Pancreas (tissue), 10 donors: ENCODE results near the gene PAPPA. TPM values are rescaled to one million over a fixed set of nuclear protein-coding genes. Genes with fewer than 3 reads are reported as not detected.

Experiments used
- ATAC-seq, 4 donors: fragments of 200-7000 bp; cut with Tn5 transposase; one replicate each; pipeline versions ENCODE4 v1.8.0 to v1.9.1; 2020; ENCODE audit warnings: mild to moderate bottlenecking in 4 of 4, moderate library complexity in 4 of 4
- DNase-seq, 6 donors: peaks; one replicate each; pipeline ENCODE4 v3.0.0-alpha.2; 2020
- FAIRE-seq: peaks from 2 replicates; lab custom pipeline; 2012; peaks lifted over from hg19 to GRCh38; lab: Jason Lieb, UNC
- H3K27ac ChIP-seq, 4 donors: fragments of 200-600 bp; sonication (generic); 1 replicate in 3 of 4; 2 replicates in 1 of 4; pipeline versions ENCODE4 v1.5.0 to v1.8.0; 2020
- H3K27me3 ChIP-seq, 4 donors: fragments of 200-600 bp; one replicate each; pipeline ENCODE4 v1.8.0; 2021
- H3K36me3 ChIP-seq, 3 donors: fragments of 200-600 bp; sonication (generic) in 1 of 3; one replicate each; pipeline versions ENCODE4 v1.5.0 to v1.8.0; 2020 to 2021
- H3K4me1 ChIP-seq, 3 donors: fragments of 200-600 bp; one replicate each; pipeline ENCODE4 v1.8.0; 2021
- H3K4me3 ChIP-seq, 4 donors: fragments of 200-600 bp; sonication (generic) in 2 of 4; one replicate each; pipeline versions ENCODE4 v1.5.0 to v1.8.0; 2020 to 2021
- H3K9me3 ChIP-seq, 4 donors: fragments of 200-600 bp; one replicate each; pipeline ENCODE4 v1.8.0; 2021
- CTCF ChIP-seq, 4 donors: fragments of 200-600 bp; sonication (generic) in 3 of 4; IDR thresholded peaks; one replicate each; pipeline versions ENCODE4 v1.5.0 to v1.8.0; 2021; ENCODE audit warnings: antibody characterized with exemption in 4 of 4
- WGBS, 2 donors: extraction: QIAGEN DNeasy Blood & Tissue Kit; methylation state at CpG; one replicate each; pipeline ENCODE4 v1.1.7; 2013; 5-methylcytosine and 5-hydroxymethylcytosine counted together
- intact Hi-C, 3 donors: fragments of 100-400 bp; cut with DNase I; formaldehyde crosslinking; loops; one replicate each; pipeline versions ENCODE4 v1.11.1 to v1.14.2; 2022
- polyA plus RNA-seq, 2 donors: library from polyadenylated mRNA; stranded (reverse); fragments of 200-250 nt; gene quantifications; one replicate each; pipeline ENCODE4 v1.2.3, GENCODE V29; 2013
- total RNA-seq, 6 donors: library from RNA; stranded (reverse); fragmentation: NEBNext Ultra II Directional in 4 of 6; extraction: Animal tissue kit (Norgen Biotek cat#: 25700) in 4 of 6; gene quantifications; one replicate each; pipeline versions ENCODE4 v1.2.1 to v1.2.4, GENCODE V29; 2021 to 2023
- donor health status: healthy with polysubstance abuse.
- donor health status: DM: no; HTN: no; CAD: no; lungs with moderate emphysema.
- donor health status: DM: no; HTN: no; CAD: no.
- donor health status: control.
- donor health status: control.
- donor health status: Bipolar disorder and iron deficiency.
- donor health status: DM: yes; HTN: yes; CAD: no.
- donor health status: DM: no; HTN: no; CAD: no.
- donor health status: DM: no; HTN: no; CAD: no.
- donor health status: DM: yes; HTN: yes; CAD: no.

Gene PAPPA
- total and polyA plus RNA-seq, 8 donors, result 0.11 to 3.4 (median 0.76) TPM

- Histone ChIP-seq H3K9me3 (no peaks in the 10 kb centered on the region), H3K4me3 (no peak overlapping the region), H3K27ac (no peak overlapping the region), H3K27me3 (peaks cover 0 to 4% (median 0%) of the 10 kb centered on the region in 4 donors), H3K36me3 (no peaks in the 10 kb centered on the region), H3K4me1 (no peaks in the 10 kb centered on the region)
- intact Hi-C loops, result loop anchor here in 1 of 3 donors (10.0 kb wide), 1 partner anchor 501 kb away; no protein-coding TSS in a partner anchor
- WGBS, 2 donors, result 37 to 48% methylated on average over 5 of the region's 5 CpGs
- ATAC-seq (peak in 1 of 4 donors; percentile 30), FAIRE-seq (no peak), DNase-seq (no peak)
- no peak for TF ChIP-seq CTCF (IDR thresholded peaks at IDR 0.05)
These were observed 9.6 kb upstream of the PAPPA start for GRCh38 chr9:116144038-116144437.

DNA sequence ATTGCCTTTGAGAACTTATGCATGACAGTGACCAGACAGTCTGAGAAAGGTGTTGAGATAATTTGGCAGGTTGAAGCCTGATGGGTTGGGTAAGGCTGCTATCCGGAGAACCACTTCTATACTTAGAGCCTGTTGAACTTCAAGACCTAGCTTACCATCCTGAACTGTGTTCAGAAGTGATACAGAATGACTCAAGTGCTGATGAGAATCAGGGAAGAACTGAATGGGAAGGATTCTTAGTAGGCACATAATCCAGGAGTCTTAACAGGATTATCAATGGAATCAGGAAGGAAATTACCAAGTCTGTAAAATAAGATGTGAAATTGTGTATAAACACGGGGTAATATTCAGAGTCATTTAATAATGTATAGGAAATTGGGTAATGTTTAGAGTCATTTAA lies 9.0 kb upstream of the PAPPA start:
- DNase-seq, result no peak
- Histone ChIP-seq H3K36me3 (no peaks in the 10 kb centered on the region), H3K27ac (no peak overlapping the region), H3K27me3 (peaks cover 0 to 4% (median 0%) of the 10 kb centered on the region in 4 donors), H3K9me3 (no peaks in the 10 kb centered on the region), H3K4me1 (no peaks in the 10 kb centered on the region), H3K4me3 (no peak overlapping the region)
- WGBS, 2 donors, result 75% methylated on average over 2 of the region's 2 CpGs
- FAIRE-seq, result no peak
- no peak for ATAC-seq
- intact Hi-C loops, result loop anchor here in 1 of 3 donors (10.0 kb wide), 1 partner anchor 500 kb away; no protein-coding TSS in a partner anchor
- TF ChIP-seq CTCF (IDR thresholded peaks at IDR 0.05), result no peak

DNA sequence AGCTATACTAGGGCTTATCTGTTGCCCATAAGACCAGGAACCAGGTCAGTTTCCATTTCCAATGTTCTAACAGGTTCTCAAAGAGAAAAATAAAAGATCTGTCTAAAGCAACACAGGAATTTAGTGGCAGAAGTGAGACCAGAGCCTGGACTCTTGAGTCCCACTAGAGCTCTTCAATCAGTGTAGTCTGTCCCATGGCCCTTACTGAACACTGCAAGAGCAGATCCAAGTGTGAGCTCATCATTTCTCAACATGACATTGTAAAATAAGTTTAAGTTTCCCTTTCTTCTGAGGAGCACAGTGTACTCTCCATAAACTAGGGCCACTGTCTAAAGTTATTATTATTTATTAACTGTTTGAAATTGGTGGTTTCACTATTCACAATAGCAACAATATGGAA lies 8.6 kb upstream of the PAPPA start:
- FAIRE-seq (no peak), DNase-seq (no peak), ATAC-seq (no peak)
- Histone ChIP-seq H3K4me3 (no peak overlapping the region), H3K27me3 (peaks cover 0 to 4% (median 0%) of the 10 kb centered on the region in 4 donors), H3K36me3 (no peaks in the 10 kb centered on the region), H3K4me1 (no peaks in the 10 kb centered on the region), H3K9me3 (no peaks in the 10 kb centered on the region), H3K27ac (no peak overlapping the region)
- no peak for TF ChIP-seq CTCF (IDR thresholded peaks at IDR 0.05)
- intact Hi-C loops, result loop anchor here in 1 of 3 donors (10.0 kb wide), 1 partner anchor 500 kb away; no protein-coding TSS in a partner anchor

- 70 to 71% methylated on average over 4 of the region's 4 CpGs for WGBS, 2 donors
- no peaks in the 10 kb centered on the region for H3K9me3 ChIP-seq
- no peak overlapping the region for H3K4me3 ChIP-seq
- no peak for FAIRE-seq
- no peak overlapping the region for H3K27ac ChIP-seq
- intact Hi-C loops, result loop anchor here in 1 of 3 donors (10.0 kb wide), 1 partner anchor 497 kb away; no protein-coding TSS in a partner anchor
- ATAC-seq, result no peak
- H3K36me3 ChIP-seq, result no peaks in the 10 kb centered on the region
- no peak for DNase-seq
- TF ChIP-seq CTCF (IDR thresholded peaks at IDR 0.05), result no peak
- H3K27me3 ChIP-seq, result peaks cover 0 to 4% (median 0%) of the 10 kb centered on the region in 4 donors
- no peaks in the 10 kb centered on the region for H3K4me1 ChIP-seq
These were observed 5.8 kb upstream of the PAPPA start for GRCh38 chr9:116147821-116148220.

DNA sequence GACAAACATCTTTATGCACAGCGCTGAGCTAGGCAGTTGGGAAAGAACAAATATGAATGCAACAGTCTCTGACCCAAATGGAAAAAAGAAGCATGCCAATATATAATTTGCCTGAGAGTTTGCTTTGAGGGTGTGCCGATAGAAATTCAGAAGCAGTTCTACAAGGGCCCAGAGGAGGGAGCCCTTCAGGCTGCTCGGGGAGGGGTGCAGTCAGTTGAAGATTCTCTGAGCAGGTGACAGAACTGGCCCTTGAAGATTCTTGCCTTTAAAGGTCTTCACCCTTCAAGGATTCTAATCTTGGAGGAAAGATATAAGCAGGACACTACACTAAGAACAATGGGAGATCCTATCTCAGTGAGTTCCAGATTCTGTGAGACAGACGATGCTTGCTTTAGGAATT lies 3.7 kb upstream of the PAPPA start:
- DNase-seq, result peak in 3 of 6 donors; percentile 25 to 56 (median 33)
- no peak for FAIRE-seq
- H3K4me3 ChIP-seq, result no peak overlapping the region
- H3K27ac ChIP-seq, result no peak overlapping the region
- H3K4me1 ChIP-seq, result no peaks in the 10 kb centered on the region
- ATAC-seq, result peak; percentile 69 to 81 (median 74)
- intact Hi-C loops, result loop anchor here in 2 of 3 donors (5.0 to 10.0 kb wide), 3 partner anchors 422 to 495 kb away; no protein-coding TSS in a partner anchor
- H3K9me3 ChIP-seq, result no peaks in the 10 kb centered on the region
- 16 to 21% methylated on average over 4 of the region's 4 CpGs for whole genome bisulfite sequencing, 2 donors
- no peaks in the 10 kb centered on the region for H3K36me3 ChIP-seq
- H3K27me3 ChIP-seq, result peaks cover 0 to 8% (median 0%) of the 10 kb centered on the region in 4 donors
- peak; percentile 48 to 64 (median 52) for TF ChIP-seq CTCF (IDR thresholded peaks at IDR 0.05)
